ENCODE data around the gene ACBD6.

- TF ChIP-seq CTCF (IDR thresholded peaks at IDR 0.05) (no peak), POLR2AphosphoS5 (IDR thresholded peaks at IDR 0.05; ENCODE audit: low read depth, low read length) (no peak), TCF7L2 (IDR thresholded peaks at IDR 0.05; ENCODE audit: low read depth, low read length) (no peak), SIN3A (IDR thresholded peaks at IDR 0.05; ENCODE audit: borderline replicate concordance, insufficient read depth, low read depth, low read length) (no peak)
Observed at GRCh38 chr1:180440335-180440734, 62.0 kb downstream of the ACBD6 start.

Data from Panc1 (cell line).